Fibroblast of skin of abdomen (primary cell): Measurements from ENCODE around the gene SLC1A2. TPM values are rescaled to one million over a fixed set of nuclear protein-coding genes. Genes with fewer than 3 reads are reported as not detected.

Experiments
- DNase-seq: peaks from one replicate; pipeline ENCODE4 v3.0.0-alpha.2; 2013
- polyA plus RNA-seq, 2 experiments: library from polyadenylated mRNA; unstranded; fragments of 120-200 nt; gene quantifications; one replicate each; pipeline ENCODE4 v1.2.1, GENCODE V29; 2013; ENCODE audit not compliant: insufficient read length in 2 of 2

The SLC1A2 gene
- polyA plus RNA-seq (2013, experiment 1 of 2; ENCODE audit: insufficient read length), result 0.68 TPM
- polyA plus RNA-seq (2013, experiment 2 of 2; ENCODE audit: insufficient read length), result 0.83 TPM

DNA sequence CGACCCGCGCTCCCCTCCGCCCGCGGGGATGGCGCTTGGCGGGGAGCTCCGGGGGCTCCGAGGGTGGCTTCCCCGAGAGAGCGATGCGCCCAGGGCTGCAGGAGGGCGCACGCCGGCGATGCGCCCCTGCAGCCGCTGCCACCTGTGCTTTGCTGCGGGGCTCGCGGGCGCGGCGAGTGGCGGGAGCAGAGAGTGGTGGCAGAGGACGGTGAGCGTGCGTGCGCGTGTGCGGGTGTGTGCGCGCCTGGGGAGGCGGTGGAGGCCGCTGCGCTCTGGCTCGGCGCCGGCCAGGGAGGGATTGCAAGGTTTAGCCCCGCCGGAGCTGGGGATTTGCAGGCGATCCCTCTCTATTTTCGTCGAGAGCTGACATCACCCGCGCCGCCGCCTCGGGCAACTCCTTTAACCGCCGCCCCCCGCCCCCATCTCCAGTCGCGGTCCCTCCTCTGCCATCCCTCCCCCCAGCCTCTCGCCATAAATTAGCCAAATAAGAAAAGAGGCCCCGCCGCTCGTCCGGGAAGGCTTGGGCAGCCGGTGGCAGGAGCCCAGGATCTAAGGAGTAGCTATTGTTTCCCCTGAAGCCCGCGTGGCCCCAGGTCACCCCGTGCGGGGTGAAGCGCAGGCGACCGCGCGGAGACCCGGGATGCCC lies at the start of gene SLC1A2:
SLC1A2 (minus strand) TSS at position 375 of the 646 bp plus-strand sequence. CDS start 592 bp downstream, outside the sequence.
- DNase-seq, result peak; percentile 52

- no peak for DNase-seq
Measured at GRCh38 chr11:35466058-35466457, 46.7 kb upstream of the SLC1A2 start.

DNA sequence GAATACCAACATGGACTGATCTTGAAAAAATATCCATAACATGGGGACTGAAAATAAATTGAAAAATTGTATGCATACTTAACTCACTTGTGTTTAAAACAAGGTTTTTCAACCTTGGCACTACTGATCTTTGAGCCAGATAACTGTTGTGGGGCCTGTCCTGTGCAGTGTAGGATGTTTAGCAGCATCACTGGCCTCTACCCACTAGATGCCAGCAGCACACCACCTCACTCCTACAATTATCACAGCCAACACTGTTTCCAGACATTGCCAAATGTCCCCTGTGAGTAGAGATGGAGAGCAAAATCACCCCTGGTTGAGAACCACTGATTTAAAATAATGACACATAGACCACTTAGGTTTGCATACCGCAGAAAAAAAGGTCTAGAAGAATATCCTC lies 45.0 kb upstream of the SLC1A2 start:
- peak; percentile 29 for DNase-seq

DNA sequence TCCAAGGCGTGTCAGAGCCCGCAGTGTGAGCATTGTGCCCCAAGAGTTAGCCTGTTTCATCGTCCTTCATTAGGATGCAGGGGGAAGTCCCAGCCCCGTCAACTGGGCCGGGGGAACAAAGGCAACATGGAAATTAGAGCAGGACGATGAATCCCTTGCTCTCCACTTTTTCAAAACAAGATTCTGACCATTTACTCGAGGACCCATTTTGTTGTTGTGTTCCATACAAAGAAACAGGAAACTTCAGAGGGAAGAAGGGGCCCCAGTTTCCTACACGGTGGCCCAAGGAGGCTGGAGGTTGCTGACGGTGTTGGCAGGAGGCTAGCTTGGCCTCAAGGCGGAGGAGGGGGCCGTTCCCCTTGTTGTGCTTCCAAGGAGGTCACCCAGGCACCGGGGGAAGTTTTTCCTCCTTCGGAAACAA lies 44.0 kb upstream of the SLC1A2 start:
- no peak for DNase-seq

GRCh38 chr11:35461917-35462538 lies 42.7 kb upstream of the SLC1A2 start:
- no peak for DNase-seq

DNA sequence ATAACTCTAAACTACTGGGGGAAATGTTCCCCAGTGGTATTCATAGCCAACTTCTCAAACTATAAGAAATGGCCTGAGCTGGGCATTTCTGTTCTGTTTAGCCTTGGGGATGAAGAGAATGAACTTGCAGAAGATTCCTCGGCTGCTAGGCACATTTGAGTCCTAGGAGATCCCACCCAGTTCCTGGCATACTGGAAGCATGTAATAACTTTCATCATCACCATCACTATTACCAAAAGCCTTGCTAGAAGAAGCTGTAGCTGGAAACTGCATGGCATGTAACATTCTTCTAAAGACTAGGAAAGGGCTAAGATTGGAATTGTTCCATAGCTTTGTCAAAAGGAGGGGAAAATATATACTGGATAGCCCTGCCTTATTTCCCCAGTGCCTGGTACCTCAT lies 40.1 kb upstream of the SLC1A2 start:
- DNase-seq, result no peak

GRCh38 chr11:35458846-35459245 lies 39.5 kb upstream of the SLC1A2 start:
- DNase-seq, result peak; percentile 55

DNA sequence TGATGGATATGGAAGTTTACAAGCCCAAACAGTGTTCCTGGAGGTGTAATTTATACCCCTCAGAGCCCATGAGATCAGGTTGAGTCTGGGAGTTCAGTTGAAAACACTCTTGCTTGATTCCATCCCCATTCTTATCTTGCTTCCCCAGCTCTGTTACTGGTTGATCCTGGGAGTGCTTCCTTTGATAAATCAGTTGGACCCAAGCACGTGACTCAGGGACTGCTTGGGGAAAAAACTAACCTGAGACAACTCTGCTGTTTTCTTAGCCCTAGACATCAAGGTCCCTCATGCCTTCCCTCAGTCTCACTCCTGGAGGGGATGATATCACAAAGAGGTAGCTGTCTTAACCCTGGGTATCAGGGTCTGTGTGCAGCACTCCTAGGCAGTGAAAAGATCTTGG lies 35.0 kb upstream of the SLC1A2 start:
- DNase-seq, result no peak

DNA sequence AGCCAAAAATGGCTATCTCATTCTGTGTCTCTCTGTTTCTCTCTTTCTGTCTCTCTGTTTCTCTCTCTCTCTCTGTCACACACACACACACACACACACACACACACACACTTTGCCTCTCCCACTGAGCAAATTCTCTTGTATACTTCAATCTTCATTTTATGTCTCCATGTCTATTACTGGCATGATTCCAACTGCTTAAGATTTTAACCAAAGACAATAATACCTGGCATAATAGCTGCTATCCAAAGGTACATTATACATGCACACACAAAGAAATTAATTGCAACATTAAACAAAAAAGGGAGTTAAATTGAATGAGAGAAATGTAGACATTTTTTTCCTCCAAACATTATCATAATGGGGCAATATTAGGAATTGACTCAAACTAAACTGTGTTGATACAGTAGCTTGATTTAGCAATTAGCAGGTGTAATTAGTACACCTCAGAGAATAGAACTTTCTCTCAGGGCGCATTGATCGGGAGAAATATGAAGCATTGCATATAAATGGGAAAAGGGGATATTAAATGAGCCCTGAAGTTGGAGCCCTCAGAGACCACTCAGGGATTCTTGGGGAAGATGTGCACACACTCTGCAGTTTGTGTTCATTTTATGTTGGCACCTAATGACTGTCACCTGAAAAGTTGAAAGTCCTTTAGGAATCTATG lies 17.4 kb upstream of the SLC1A2 start:
- no peak for DNase-seq

DNA sequence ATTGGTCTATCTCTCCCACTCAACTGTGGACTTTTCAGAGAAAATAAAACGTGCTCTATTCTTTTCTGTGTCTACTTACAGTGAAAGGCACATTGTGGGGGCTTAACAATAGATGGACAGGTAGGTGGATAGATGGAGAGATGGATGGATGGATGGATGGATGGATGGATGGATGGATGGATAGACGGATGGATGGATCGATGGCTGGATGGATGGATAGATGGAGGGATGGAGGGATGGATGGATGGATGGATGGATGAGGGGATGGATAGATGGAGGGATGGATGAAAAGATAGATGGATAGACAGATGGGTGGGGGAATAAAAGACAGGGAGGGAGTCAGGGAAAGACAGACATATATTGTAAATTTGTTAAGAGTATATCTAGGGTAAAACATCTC lies 14.2 kb upstream of the SLC1A2 start:
- DNase-seq, result no peak

DNA sequence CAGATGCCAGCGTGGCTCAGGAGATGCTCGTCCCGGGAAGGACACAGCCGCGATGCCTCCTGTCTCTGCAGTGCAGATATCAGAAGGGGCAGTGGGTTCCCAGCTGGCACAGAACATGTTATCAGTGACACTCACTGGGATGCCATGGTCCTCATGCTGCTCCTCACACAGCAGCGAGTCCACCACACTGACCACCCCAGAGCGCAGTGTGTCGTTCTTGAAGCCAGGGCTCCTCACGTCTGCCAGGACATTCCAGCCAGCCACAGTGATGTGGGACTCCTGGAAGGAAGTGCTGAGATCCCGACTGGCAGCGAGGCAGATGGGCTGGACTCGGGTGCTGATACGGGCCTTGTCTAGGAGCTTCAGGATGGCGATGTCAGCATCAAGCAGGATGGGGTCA lies 13.1 kb upstream of the SLC1A2 start:
- no peak for DNase-seq

DNA sequence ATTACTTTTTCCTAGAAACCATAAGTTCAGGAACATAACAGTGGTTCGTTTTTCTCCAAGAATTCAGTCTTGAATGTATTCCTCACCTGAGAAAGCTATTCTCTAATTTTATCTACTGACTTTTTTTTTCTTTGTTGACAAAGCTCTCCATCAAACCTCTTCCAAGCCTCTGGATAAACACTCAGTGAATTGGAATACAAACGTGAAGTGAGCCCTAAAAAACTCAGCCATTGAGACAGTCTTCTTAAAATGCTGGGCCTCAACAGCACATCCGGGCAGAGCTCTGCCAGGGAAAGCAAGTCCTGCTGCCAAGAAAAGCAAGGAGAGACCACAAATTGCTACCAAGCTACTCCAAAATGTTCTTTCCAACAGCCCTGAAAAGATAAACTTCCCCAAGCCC lies 7.7 kb upstream of the SLC1A2 start:
- peak; percentile 62 for DNase-seq

DNA sequence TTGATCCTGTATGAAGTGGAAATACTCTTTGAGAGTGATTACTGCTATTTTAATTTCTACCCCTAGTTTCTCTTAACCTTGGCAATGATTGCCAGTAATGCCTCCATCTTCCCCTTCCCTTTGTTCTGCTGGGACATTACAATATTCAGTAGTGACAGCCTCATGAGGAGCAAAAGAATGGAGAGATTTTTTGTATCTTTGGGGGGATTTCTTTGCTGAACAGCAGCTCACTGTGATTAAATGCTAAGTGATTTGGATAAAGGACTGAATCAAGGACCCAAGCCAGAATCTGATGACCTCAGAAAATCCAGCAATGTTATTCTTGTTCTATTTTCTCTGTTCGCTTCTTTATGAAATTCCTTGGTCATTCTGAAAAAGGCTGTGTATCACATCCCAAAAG lies 7.0 kb upstream of the SLC1A2 start:
- DNase-seq, result no peak

- DNase-seq, result no peak
Measured at GRCh38 chr11:35425603-35426212, 6.3 kb upstream of the SLC1A2 start.

GRCh38 chr11:35424157-35424940 lies 5.0 kb upstream of the SLC1A2 start:
- DNase-seq, result peak; percentile 88

DNA sequence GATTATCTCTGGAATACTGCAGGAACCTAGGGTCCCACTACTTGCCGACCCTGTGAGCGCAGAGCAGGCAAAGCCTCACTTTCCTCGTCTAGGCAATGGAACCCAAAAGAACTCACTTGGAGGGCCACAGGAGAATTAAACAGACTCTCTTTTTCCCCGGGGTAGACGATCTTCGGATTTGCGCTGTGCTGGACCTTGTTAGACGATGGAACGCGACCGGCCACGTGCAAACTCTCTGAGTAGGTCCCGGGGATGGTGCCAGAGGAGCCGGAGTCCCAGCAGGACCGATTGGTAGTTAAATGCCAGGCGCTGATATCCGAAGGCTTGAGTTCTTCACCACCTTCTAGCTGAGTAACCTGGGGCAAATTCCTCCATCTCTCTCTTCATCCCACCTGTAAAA lies 1.0 kb upstream of the SLC1A2 start:
- DNase-seq, result no peak

- DNase-seq, result no peak
Measured at GRCh38 chr11:35419830-35420333, 524 bp upstream of the SLC1A2 start.

- peak; percentile 20 for DNase-seq
Measured at GRCh38 chr11:35418282-35419183, 825 bp downstream of the SLC1A2 start.

DNA sequence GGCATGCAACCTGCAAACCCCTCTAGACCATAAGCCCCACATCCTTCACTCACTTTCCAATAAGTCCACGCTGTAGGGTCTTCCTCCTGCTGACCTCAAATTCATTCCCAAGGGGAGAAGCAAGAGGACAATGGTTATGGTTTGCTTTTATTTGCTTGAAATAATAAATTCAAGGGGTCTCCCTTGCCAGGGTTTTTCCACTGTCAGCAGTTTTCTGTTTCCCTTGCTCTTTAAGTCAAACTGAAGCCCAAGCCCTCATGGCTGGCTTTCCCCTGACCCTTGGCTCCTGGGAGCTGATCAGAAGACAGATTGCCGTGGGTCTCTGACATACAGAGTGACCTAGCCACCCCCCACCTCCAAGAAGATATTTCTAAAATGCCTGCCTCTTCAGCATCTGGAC lies 3.9 kb downstream of the SLC1A2 start:
- DNase-seq, result no peak

GRCh38 chr11:35414776-35415175 lies 4.6 kb downstream of the SLC1A2 start:
- no peak for DNase-seq

DNA sequence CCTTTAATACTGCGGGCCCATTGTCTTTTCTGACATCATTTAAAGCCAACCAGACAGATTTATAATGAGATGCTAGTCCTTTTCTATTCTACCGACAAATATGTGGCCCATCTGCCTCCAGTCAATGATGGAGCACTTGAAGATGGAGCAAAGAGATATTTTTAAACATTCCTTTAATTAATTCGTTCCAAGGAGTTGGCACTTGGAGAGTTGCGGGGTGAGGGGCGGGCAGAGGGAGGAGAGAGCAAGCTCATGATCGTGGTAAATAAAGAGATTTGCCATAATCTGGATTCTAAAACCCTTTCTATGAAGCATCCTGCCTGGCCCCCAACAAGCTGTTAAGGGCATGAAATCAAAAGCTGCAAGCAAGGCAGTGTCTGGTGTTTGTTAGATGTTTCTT lies 5.0 kb downstream of the SLC1A2 start:
- no peak for DNase-seq
